GM21360 (cell line): ENCODE data around the gene ZMIZ1.

Source experiments
- ATAC-seq: cut with Tn5 transposase; IDR thresholded peaks from one replicate; pipeline ENCODE4 v1.9.1; 2021; ENCODE audit warnings: mild to moderate bottlenecking, moderate library complexity; ENCODE audit not compliant: unreplicated experiment

The ZMIZ1 gene

DNA sequence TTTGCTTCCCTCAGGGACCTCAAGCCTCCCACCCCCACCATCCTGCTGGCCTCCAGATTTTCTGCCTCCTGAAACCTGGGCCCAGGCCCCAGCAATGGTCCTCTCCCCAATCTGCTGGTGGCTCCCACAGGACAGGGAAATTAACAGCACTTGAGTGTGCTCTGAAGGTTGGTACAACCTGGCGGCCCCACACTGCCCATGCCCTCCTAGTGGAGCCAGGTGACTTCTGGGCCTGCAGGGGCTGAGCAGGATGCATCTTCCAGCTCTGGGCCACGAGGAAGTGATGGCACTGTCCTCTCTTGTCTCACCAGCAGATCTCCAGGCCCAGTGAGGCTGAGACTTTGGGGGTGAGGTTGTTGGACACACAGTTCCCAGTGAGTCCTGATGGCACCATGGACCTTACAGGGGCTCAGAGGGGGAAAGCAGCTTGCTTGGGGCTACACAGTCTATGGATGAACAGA, 3.6 kb upstream of the ZMIZ1 start:
- no peak for ATAC-seq

DNA sequence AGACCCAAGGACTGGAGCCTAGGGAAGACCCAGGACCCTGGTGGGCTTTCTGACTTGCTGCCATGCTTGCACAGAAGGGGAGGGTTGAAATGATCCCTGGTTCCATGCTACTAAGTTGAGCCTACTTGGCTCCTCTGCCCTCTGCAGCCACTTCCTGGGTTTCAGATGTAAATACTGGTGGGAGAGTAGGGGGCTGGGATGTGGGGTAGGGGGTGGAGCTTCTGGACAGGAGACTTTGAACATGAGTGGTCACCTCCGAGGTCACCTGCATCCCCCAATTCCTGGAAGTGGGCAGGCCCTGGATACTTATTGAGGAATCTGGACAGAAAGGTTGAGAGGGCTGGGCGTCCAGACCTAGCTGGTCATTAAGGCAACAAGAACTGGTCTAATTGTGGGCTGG, 2.9 kb upstream of the ZMIZ1 start:
- no peak for ATAC-seq

DNA sequence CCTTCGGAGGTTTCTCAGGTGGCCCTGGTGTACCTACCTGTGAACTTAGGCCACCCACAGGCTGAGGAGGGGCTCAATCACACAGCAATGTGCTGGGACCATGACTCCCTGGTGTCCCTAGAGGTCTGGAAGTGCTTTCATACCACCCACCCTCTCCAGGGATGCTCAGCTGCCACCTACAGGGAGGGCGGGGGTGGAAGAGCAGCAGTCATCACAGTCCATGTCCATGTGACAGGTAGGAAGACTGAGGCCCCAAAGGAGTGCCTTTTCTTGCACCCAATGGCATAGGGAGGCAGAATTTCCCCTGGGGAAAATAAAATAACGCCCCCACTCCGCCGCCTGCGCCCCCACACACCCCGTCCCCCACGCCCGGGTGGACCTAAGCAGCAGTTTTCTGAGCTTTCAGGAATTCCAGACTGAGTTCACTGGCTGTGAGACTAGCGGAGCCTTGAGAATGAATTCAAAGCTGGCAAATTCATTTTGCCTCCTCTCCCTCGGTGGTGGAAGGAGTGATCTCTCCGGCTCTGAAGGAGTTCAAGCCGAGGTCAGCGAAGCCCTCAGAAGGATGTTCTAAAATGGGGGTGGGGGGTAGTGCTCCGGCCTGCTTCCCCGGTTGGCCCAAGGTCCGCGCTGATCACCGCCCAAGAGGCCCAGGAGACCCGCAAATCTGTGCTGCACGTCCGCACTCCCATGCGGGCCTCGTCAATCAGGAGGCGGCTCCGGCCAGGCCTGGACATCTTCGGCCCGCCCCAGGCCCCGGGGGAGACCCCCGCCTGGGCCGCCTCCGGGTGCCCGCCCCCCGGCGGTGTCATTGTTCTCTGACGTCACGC, 2.1 kb upstream of the ZMIZ1 start:
- no peak for ATAC-seq

DNA sequence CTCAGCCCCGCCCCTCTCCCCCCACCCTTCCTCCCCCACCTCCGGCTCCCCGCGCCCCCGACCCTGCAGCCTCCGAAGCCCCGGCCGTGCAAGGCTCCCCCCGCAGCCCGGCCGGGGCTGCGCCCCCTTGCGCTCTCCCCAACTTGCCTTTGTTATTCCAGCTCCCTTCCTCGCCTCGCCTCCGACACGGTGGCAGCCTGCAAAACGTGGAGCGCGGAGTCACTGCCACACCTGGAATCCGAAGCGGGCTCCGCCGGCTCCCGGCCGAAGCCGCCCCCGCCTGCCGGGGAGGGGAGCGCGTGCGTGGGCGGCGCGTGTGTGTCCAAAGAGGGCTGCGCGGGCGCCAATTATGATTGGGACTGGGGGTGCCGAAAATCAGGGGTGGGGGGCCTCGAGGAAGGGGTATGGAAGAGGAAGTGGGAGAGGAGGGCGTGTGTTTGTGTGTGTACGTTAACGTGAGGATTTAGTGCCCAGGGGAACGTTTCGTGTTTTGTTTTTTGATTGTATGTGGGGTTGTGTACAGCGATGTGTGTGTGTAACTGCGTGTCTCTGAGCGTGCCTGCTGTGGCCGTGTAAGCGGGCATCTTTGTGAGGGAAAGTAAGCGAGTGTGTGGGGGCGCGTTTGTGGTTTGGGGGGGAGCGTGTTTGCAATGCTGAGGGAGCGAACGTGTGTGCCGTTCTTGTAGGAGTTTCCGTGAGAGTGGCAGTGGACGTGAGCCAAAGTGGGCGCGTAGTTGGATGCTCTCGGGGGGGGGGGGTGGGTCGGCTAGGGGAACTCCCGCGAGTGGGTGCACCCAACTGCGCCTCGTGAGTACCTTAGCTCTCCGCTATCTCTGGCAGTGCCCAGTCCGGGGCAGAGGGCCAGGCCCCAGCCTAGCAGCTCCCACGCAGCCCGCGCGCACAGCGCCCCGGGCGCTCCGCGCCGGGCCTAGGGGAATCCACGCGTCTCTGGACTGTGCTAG, 1.2 kb upstream of the ZMIZ1 start:
- no peak for ATAC-seq

DNA sequence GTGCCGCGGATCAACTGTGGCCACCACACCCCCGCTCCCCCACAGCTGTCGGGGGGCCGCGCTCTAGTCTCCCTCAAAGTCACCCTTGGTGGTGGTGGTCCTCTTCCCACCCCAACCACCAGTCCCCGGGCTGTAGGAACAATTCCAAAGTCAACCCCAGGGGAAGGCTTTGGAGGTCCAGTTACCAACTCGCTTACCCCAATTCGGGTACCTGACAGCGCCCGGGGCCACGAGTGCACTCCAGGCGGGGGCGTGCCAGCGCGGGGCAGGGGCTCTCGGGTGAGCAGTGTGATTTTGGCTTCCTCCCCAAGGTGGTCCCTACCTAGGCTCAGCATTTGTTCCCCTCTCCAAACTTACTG, 584 bp upstream of the ZMIZ1 start:
- peak; percentile 3 for ATAC-seq

DNA sequence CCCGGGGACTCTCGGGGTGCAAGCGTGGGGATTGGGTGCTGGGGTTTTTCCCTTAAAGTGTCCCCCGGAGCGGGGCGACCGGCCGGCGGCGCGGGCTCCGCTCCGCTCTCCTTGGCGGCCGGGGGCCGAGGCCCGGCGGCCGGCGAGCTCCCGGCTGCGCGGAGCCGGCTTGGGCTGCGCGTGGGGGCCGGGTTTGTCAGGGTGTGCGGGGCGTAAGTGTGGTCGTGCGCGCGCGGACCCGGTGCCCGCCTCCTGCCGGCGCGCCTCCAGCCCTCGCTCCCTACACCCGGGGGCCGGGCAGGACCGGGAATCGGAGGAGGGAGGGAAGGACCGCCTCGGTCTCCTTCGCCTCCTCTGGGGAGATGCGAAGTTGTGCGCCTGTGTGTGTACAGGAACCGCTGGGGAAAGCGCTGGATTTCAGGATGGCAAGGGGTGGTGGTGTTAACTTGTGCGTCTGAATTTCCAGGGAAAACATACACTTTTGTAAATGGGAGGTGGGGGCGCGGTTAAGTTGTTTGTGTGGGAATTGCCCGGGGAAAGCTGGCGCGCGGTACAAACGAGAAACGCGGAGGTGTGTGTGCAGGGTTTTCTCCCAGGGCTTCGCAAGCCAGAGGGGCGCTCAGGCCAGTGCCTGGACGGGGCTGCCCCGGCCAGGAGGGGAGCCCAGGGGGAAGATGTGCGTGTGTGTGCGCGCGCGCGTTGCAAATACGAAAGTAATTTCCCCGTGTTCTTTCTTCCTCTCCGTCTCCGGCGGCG, 737 bp downstream of the ZMIZ1 start:
- peak; percentile 14 for ATAC-seq

DNA sequence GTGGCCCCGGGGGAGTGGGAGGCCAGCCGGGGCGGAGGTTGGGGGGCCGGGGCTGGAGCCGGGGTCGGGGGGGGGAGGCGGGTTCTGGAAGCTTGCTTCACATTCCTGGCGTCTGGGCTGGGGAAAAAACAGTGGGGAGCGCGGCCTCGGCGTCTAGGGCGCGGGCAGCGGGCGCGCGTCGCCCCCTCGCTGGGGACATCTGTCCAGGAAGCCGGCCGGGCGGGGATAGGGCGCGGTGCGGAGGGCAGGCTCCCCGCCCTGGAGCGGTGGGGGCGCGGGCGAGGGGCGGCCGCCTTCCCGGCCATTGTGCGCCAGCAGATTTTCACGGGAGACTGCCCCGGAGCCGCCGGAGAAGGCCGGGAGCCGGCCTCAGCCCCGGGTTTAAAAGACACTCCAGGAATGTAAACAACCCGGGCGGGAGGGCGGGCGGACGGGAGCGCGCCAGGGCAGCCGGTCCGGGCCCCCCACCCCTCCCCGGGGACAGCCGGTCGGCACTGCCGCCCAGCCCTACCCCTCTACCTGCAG, 1.4 kb downstream of the ZMIZ1 start:
- ATAC-seq: no peak

DNA sequence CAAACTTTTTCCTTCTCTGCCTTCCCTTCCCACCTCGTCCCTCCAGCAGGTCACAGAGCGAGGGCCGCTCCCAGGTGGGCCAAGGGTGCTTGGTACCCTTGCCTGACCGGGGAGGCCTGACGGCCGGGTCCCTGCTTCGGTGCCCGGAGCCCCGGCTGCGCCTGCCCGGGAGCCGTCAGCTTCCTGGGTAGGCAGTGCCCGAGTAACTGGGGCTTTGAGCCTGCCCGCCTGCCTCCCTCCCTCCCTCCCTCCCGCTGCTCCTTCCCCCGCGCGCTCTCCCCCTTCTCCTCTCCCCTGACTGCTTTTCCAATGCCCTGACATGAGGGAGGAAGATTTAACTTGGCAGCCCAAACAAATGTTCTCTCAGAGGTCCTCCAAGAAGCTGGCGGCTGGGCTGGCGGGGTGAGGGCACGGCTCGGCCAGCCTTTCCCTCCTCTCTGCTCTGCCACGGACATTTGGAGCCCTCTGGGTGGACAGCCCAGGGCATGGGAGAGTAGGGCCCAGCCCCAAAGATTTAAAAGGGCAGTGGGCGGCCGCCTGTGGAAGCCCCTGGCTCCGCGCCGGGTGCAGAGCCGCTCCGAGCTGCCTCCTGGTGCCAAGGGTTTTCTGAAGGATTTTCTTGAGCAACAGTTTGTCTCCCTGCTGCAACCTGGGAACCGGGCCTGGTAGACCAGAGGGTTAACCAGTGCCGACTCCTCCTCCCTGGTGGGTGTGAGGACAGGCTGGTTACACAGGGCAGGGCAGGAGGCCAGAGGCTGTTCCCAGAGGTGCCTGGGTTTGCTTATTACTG, 2.0 kb downstream of the ZMIZ1 start:
- no peak for ATAC-seq

DNA sequence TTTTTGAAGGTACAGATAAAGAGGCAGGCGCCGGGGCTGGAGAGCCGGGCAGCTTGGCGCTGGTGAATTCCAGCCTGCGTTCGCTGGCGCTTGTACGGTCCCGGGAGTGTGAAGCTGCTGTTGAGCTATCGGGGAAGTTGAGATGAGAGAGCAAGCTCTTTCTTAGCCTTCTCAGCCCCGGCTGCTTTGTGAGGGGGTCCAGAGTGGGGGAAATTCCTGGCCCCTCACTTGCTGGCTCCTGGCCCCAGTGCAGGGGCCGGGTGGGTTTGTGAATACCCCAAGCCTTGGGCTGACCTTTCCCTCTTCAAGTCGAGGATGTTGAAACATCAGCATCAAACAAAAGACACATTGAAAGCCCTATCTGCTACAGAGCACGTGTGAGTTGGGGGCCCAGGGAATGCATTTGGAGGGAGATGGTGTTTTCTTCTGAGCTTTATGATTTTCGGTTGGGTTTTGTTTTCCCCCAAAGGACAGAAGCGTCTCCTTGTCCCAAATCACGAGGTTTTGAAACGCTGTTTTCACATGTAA, 2.7 kb downstream of the ZMIZ1 start:
- no peak for ATAC-seq

DNA sequence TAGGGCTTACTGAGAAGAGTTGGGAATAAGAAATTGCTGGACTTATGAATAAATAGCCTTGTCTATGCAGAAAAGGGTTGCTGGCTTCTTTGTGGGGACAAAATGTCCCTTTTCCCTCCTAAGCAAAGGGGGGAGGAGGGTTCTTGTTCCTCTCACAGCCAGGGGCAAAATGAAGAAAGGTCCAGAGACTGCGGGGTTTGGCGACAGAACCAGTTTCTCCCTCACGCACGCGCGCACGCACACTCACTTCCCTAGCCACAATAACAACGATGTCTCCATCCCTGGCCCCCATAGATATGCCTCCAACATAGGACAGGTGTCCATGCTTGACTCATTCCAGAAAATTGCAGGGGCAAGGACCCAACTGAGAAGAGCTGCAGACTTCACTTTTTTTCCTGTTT, 3.3 kb downstream of the ZMIZ1 start:
- no peak for ATAC-seq

DNA sequence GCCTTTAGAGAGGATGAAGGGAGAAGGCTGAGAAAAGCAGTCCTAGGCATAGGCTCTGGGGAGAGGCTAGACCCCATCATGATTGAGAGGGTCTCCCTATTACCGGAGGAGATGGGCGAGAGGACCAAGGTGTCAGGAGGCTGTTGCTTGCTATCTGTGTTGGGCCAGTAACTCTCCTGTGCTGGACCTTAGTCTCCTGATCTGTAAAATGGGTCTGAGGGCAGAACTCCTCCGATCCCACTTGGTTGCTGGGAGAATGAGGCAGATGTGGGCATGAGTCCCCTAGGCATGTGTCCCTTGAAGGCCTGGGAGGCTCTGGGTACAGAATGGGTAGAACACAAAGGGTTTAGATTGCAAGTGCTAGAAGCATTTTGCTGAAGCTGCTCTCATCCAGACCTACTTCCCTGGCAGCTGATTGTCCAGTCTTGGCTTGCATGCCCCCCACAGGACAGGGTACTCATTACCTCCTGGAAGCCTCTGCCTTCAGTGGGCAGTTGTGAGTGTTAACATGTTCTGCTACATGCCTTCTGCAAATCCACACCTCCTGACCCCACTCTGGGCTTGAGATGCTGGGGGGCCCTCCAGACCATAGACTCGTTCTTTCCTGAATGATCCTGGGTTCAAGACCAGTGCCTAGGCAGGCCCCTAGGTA, 4.4 kb downstream of the ZMIZ1 start:
- no peak for ATAC-seq

DNA sequence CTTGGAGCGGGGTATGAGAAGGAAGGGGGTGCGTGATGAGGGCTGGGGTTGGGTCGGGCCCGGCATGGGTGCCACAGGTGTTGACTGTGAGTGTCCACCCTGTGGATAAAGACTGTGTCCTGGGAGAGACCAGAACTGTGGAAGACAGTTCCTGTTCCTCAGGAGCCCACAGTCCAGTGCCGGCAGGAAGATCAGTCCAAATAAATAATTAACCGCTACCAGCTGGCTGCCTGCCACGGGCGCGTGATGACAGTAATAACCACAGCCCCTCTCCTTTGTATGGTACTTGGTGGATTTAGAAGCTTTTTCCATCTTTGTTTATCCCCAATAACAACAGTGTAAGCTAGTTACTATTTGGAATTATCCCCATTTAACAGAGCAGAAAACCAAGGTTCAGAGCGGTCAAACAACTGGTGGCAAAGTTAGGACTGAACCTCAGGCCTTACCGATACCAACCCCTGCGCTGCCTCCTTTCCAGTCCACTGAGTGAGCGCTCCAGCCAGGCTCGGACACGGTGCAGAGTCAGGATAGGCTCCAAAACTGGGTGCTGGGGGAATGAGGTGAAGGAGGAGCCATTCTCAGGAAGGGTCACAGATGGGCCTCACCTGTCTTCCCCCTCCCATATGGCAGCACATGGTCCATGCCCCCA, 5.1 kb downstream of the ZMIZ1 start:
- ATAC-seq: no peak

DNA sequence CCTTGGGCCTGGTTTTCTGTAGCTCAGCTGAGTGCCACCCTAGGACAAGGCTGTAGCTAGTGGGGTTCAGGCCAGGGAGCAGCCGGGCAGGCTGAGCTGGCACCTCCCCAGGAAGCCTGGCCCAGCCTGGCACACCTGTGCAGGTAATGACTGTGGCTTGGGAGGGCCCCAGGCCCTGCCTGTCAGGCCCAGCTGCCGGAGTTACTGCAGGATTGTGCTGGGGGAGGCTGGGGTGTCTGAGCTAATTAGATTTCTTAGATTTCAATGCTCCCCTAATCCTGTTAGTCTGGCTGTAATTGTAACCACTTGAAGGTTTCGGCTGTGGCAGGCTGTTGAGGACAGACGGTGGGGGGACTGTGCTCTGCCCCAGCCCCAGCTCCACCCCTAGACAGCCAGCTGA, 6.0 kb downstream of the ZMIZ1 start:
- ATAC-seq: no peak

DNA sequence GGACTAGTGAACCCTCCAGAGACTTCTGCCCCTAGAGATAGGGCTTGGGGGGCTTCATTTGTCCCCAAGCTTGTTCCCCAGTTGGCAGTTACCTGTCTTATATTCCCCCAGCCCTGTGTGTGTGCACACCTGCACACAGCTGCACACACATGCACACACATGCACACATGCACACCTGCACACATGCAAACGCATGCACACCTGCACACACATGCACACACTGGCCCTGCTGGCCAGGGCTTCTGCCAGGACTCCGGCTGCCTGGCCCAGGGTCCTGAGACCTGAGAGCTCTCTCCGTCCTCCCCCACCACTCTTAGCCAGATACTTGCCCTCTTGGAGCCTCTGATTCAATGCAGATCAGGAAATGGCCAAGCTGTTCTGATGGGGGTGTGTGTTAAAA, 6.7 kb downstream of the ZMIZ1 start:
- no peak for ATAC-seq

DNA sequence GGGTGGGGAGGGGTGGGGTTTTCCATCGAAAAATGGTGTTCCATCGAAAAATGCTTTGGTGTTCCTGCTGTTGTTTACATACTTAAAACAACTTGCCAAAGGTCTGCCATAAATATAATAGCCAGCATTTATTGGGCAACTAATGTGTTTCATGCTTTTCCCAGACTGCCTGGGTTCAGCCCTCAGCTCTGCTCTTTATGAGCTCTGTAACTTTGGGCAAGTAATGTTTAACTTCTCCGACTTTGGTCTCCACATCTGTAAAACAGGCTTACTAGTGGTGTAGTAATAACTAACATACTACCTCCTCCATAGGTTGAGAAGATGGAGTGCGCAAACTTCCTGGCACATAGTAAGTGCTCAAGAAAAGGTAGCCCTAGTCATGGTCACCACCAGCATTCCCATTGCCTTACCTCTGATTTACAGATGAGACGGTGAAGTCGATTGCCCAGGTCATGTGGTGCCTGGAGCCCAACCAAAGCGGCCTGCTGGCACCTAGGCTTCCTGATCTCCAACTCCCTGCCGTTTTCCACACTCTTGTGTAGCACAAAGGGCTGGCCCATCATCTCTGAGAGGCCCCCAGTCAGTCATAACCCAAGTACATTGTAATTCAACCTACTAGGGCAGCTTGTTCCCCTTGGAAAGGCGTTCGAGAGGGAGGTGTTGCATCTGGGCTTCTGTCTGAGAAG, 8.9 kb downstream of the ZMIZ1 start:
- ATAC-seq: no peak

DNA sequence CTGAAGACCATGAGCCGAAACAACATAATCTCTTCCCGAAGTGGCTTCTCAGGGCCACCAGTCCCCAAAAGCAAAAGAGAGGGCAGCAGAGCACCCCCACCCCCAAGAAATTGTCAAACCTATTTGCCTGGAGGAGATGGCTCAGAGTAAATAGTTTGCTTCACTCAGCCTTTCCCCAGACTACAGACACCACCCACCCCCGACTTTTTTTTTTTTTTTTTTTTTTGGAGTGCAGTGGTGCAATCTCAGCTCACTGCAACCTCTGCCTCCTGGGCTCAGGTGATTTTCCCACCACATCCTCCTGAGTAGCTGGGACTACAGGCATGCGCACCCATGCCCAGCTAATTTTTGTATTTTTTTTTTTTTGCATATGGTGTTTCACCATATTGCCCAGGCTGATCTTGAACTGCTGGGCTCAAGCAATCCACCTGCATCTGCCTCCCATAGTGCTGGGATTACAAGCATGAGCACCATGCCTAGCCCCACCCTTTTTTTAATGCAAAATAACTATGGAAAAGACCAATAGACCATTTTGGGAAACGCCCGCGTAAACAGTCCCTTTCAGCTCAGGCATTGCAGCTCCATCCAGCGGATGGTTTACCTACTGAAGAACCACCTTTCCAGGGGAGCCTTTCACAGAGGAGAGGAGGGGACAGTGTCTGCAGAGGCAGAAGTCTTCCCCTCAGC, 9.7 kb downstream of the ZMIZ1 start:
- ATAC-seq: no peak

DNA sequence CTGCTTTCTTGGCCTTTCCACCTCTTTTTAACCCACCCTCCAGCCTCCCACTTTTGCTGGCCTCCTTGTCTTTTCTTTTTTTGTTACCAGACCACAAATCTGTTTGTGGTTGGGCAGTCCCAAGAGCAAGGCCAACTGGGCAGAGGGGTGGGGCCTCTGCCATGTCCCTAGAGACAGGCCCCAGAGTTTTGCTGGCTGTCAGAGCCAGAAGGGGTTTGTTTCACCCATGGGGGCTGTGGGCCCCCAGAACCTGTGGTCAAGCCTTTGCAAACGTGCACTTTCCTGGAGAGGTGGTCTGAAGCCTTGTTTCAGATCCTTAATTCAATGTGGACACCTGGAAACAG, 10.3 kb downstream of the ZMIZ1 start:
- ATAC-seq: no peak
